Esophagus (tissue), 2 donors: ENCODE data around the gene ADAMTS2. TPM values are rescaled to one million over a fixed set of nuclear protein-coding genes. Genes with fewer than 3 reads are reported as not detected.

Experiments
- H3K27ac ChIP-seq, 2 donors: one replicate each; pipeline ENCODE4 v1.5.1; 2013; ENCODE audit warnings: low read depth in 2 of 2, mild to moderate bottlenecking in 2 of 2, inconsistent platforms in 1 of 2, low read length in 1 of 2, moderate library complexity in 1 of 2
- H3K27me3 ChIP-seq, 2 donors: one replicate each; pipeline ENCODE4 v1.6.1; 2013; ENCODE audit warnings: low read length in 2 of 2, control low read depth in 1 of 2, mild to moderate bottlenecking in 1 of 2; ENCODE audit not compliant: insufficient read depth in 2 of 2, control insufficient read depth in 1 of 2
- H3K36me3 ChIP-seq, 2 donors: one replicate each; pipeline ENCODE4 v1.6.1; 2013; ENCODE audit warnings: low read length in 1 of 2; ENCODE audit not compliant: control insufficient read depth in 2 of 2, insufficient read depth in 2 of 2
- H3K4me1 ChIP-seq, 2 donors: one replicate each; pipeline ENCODE4 v1.6.1; 2013; ENCODE audit warnings: low read length in 1 of 2; ENCODE audit not compliant: control insufficient read depth in 2 of 2, insufficient read depth in 2 of 2
- H3K4me3 ChIP-seq, 2 donors: one replicate each; pipeline ENCODE4 v1.5.1; 2013; ENCODE audit warnings: low read length in 2 of 2, mild to moderate bottlenecking in 2 of 2, low read depth in 1 of 2, moderate library complexity in 1 of 2
- H3K9me3 ChIP-seq, 2 donors: one replicate each; pipeline ENCODE4 v1.6.1; 2013; ENCODE audit warnings: mild to moderate bottlenecking in 2 of 2, low read depth in 1 of 2, low read length in 1 of 2, moderate library complexity in 1 of 2; ENCODE audit not compliant: control insufficient read depth in 2 of 2, insufficient read depth in 1 of 2
- WGBS, 2 donors: extraction: QIAGEN DNeasy Blood & Tissue Kit; methylation state at CpG; one replicate each; pipeline ENCODE4 v1.1.7; 2013; 5-methylcytosine and 5-hydroxymethylcytosine counted together
- polyA plus RNA-seq, 2 donors: library from polyadenylated mRNA; stranded (reverse); fragments of 200-250 nt; gene quantifications; one replicate each; pipeline ENCODE4 v1.2.3, GENCODE V29; 2013
- donor health status: healthy with polysubstance abuse.
- donor health status: Bipolar disorder and iron deficiency.

Gene ADAMTS2
- polyA plus RNA-seq, 2 donors, result 1.4 to 1.5 TPM

- no peaks in the 10 kb centered on the region for H3K36me3 ChIP-seq
- H3K9me3 ChIP-seq, result peaks cover 5% of the 10 kb centered on the region in 2 donors
- no peak overlapping the region for H3K4me3 ChIP-seq
- 73 to 76% methylated on average over 13 of the region's 13 CpGs for WGBS, 2 donors
- peaks cover 0 to 4% of the 10 kb centered on the region in 2 donors for H3K27me3 ChIP-seq
- H3K27ac ChIP-seq, result no peak overlapping the region
- H3K4me1 ChIP-seq, result no peaks in the 10 kb centered on the region
Observed at GRCh38 chr5:179176571-179177230, 168.6 kb downstream of the ADAMTS2 start.

GRCh38 chr5:179176166-179176565, 169.1 kb downstream of the ADAMTS2 start:
- Histone ChIP-seq H3K36me3 (no peaks in the 10 kb centered on the region), H3K27me3 (peaks cover 0 to 4% of the 10 kb centered on the region in 2 donors), H3K9me3 (peaks cover 5% of the 10 kb centered on the region in 2 donors), H3K4me1 (no peaks in the 10 kb centered on the region), H3K4me3 (no peak overlapping the region), H3K27ac (no peak overlapping the region)
- 80 to 85% methylated on average over 7 of the region's 7 CpGs for WGBS, 2 donors

- H3K36me3 ChIP-seq, result no peaks in the 10 kb centered on the region
- H3K4me1 ChIP-seq, result peaks cover 0 to 3% of the 10 kb centered on the region in 2 donors
- peaks cover 0 to 3% of the 10 kb centered on the region in 2 donors for H3K9me3 ChIP-seq
- no peak overlapping the region for H3K4me3 ChIP-seq
- no peak overlapping the region for H3K27ac ChIP-seq
- peaks cover 0 to 4% of the 10 kb centered on the region in 2 donors for H3K27me3 ChIP-seq
- WGBS, 2 donors, result 88 to 90% methylated on average over 20 of the region's 20 CpGs
Observed at GRCh38 chr5:179171816-179172745, 173.2 kb downstream of the ADAMTS2 start.

- Histone ChIP-seq H3K27ac (no peak overlapping the region), H3K36me3 (no peaks in the 10 kb centered on the region), H3K4me3 (no peak overlapping the region), H3K9me3 (peaks cover 0 to 3% of the 10 kb centered on the region in 2 donors), H3K4me1 (peaks cover 0 to 6% of the 10 kb centered on the region in 2 donors), H3K27me3 (no peaks in the 10 kb centered on the region)
- WGBS, 2 donors, result 89% methylated on average over 12 of the region's 12 CpGs
Observed at GRCh38 chr5:179171251-179171815, 173.9 kb downstream of the ADAMTS2 start.

- H3K27me3 ChIP-seq, result no peaks in the 10 kb centered on the region
- 82 to 83% methylated on average over 6 of the region's 6 CpGs for WGBS, 2 donors
- no peak overlapping the region for H3K4me3 ChIP-seq
- H3K9me3 ChIP-seq, result peaks cover 0 to 3% of the 10 kb centered on the region in 2 donors
- peaks cover 0 to 6% of the 10 kb centered on the region in 2 donors for H3K4me1 ChIP-seq
- no peaks in the 10 kb centered on the region for H3K36me3 ChIP-seq
- H3K27ac ChIP-seq, result no peak overlapping the region
Observed at GRCh38 chr5:179170606-179171005, 174.7 kb downstream of the ADAMTS2 start.

GRCh38 chr5:179169836-179170235, 175.4 kb downstream of the ADAMTS2 start:
- Histone ChIP-seq H3K4me1 (peaks cover 0 to 6% of the 10 kb centered on the region in 2 donors), H3K27me3 (no peaks in the 10 kb centered on the region), H3K27ac (no peak overlapping the region), H3K9me3 (peaks cover 0 to 3% of the 10 kb centered on the region in 2 donors), H3K4me3 (no peak overlapping the region), H3K36me3 (no peaks in the 10 kb centered on the region)
- 73 to 92% methylated on average over 1 of the region's 1 CpG for WGBS, 2 donors

GRCh38 chr5:179168664-179169063, 176.6 kb downstream of the ADAMTS2 start:
- Histone ChIP-seq H3K36me3 (no peaks in the 10 kb centered on the region), H3K27me3 (no peaks in the 10 kb centered on the region), H3K9me3 (peaks cover 0 to 3% of the 10 kb centered on the region in 2 donors), H3K4me1 (peaks cover 0 to 6% of the 10 kb centered on the region in 2 donors), H3K27ac (no peak overlapping the region), H3K4me3 (no peak overlapping the region)
- WGBS, 2 donors, result 66 to 73% methylated on average over 6 of the region's 6 CpGs

GRCh38 chr5:179167871-179168451, 177.3 kb downstream of the ADAMTS2 start:
- Histone ChIP-seq H3K4me3 (no peak overlapping the region), H3K36me3 (no peaks in the 10 kb centered on the region), H3K27ac (no peak overlapping the region), H3K9me3 (peaks cover 0 to 3% of the 10 kb centered on the region in 2 donors), H3K27me3 (no peaks in the 10 kb centered on the region), H3K4me1 (peaks cover 0 to 6% of the 10 kb centered on the region in 2 donors)
- 88 to 91% methylated on average over 12 of the region's 12 CpGs for WGBS, 2 donors
